ENCODE data around the gene HES3.
A peak's percentile ranks its signal among the peaks of the same experiment; 100 is the strongest.
"Not testable (repeated sequence)": the region's sequence is repeated elsewhere in the genome, so short reads cannot be mapped to it uniquely, and the experiment has no call there.

Gene HES3

DNA sequence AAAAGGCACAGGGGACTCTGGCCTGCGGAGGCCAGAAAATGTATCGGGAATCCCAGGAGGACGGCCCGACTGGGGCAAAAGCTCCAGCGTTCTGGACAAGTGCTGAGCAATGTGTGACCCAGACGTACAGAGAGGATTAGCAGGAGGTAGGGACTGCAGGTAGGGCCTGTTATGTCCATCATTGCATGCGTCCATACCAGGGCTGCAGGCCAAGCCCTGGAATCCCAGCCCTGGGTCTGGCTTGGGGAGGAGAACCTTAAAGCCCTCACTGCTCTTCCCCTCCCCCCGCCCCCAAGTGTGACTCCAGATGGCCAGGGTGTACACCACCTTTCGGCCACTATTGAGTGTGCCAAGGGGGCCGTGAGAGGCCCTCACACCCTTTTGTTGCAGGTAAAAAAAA lies 36.1 kb upstream of the HES3 start:
- peaks cover 41% of the 10 kb centered on the region for H3K27me3 ChIP-seq (ENCODE audit: control insufficient read depth, insufficient read depth, low read length)
- peaks cover 13% of the 10 kb centered on the region for H3K4me1 ChIP-seq (ENCODE audit: control insufficient read depth, insufficient read depth, low read length)
- H3K9ac ChIP-seq (ENCODE audit: low read length), result no peak overlapping the region
- 0 out of 2 replicates have a peak, but pooled peaks cover 2% of the 10 kb centered on the region for H3K36me3 ChIP-seq (ENCODE audit: control insufficient read depth, insufficient read depth, low read length)
- H3K4me3 ChIP-seq (ENCODE audit: low read depth, low read length), result no peak overlapping the region
- no peaks in the 10 kb centered on the region for H3K9me3 ChIP-seq (ENCODE audit: control insufficient read depth, insufficient read depth, low read depth, low read length)
- H3K27ac ChIP-seq (ENCODE audit: low read depth, low read length), result no peak overlapping the region

DNA sequence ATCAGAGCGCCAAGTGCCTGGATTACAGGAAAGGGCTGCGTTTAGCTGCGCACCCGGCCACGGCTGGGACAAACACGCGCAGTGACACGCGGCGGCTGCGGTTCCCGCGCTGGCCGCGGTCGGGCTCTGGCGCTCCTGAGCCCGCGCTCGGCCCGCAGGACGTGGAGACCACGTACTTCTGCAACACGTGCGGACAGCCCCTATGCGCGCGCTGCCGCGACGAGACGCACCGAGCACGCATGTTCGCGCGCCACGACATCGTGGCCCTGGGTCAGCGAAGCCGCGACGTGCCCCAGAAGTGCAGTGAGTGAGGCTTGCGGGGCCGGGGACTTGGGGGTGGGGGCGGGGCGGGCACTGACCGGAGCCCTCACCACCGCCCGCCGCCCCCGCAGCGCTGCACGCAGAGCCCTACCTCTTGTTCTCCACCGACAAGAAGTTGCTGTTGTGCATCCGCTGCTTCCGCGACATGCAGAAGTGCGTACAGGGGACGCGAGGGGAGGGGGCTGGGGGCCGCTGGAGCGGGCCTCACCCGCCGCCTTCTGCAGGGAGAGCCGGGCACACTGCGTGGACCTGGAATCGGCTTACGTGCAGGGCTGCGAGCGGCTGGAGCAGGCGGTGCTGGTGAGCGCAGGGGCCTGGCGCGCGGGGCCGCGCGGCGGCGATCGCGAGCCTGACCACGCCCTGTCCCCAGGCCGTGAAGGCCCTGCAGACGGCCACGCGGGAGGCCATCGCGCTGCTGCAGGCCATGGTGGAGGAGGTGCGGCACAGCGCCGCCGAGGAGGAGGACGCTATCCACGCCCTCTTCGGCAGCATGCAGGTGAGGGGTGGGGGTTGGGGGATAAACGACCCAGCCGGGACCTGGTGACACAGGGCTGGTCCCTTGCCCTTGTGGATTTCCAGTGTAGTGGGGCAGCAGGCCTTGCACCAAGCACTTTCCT lies 35.0 kb upstream of the HES3 start:
- no peaks in the 10 kb centered on the region for H3K9me3 ChIP-seq (ENCODE audit: control insufficient read depth, insufficient read depth, low read depth, low read length)
- peak overlapping the region; percentile 32 for H3K9ac ChIP-seq (ENCODE audit: low read length)
- H3K4me3 ChIP-seq (ENCODE audit: low read depth, low read length), result peak overlapping the region; percentile 54
- H3K27ac ChIP-seq (ENCODE audit: low read depth, low read length), result no peak overlapping the region
- H3K27me3 ChIP-seq (ENCODE audit: control insufficient read depth, insufficient read depth, low read length), result peaks cover 43% of the 10 kb centered on the region
- H3K36me3 ChIP-seq (ENCODE audit: control insufficient read depth, insufficient read depth, low read length), result 0 out of 2 replicates have a peak, but pooled peaks cover 2% of the 10 kb centered on the region
- H3K4me1 ChIP-seq (ENCODE audit: control insufficient read depth, insufficient read depth, low read length), result peaks cover 13% of the 10 kb centered on the region

- Histone ChIP-seq H3K27me3 (ENCODE audit: control insufficient read depth, insufficient read depth, low read length) (peaks cover 43% of the 10 kb centered on the region), H3K36me3 (ENCODE audit: control insufficient read depth, insufficient read depth, low read length) (0 out of 2 replicates have a peak, but pooled peaks cover 2% of the 10 kb centered on the region), H3K4me3 (ENCODE audit: low read depth, low read length) (peak overlapping the region; percentile 54), H3K27ac (ENCODE audit: low read depth, low read length) (no peak overlapping the region), H3K9me3 (ENCODE audit: control insufficient read depth, insufficient read depth, low read depth, low read length) (no peaks in the 10 kb centered on the region), H3K4me1 (ENCODE audit: control insufficient read depth, insufficient read depth, low read length) (peaks cover 13% of the 10 kb centered on the region), H3K9ac (ENCODE audit: low read length) (peak overlapping the region; percentile 32)
These were observed 34.1 kb upstream of the HES3 start for GRCh38 chr1:6209661-6210580.

DNA sequence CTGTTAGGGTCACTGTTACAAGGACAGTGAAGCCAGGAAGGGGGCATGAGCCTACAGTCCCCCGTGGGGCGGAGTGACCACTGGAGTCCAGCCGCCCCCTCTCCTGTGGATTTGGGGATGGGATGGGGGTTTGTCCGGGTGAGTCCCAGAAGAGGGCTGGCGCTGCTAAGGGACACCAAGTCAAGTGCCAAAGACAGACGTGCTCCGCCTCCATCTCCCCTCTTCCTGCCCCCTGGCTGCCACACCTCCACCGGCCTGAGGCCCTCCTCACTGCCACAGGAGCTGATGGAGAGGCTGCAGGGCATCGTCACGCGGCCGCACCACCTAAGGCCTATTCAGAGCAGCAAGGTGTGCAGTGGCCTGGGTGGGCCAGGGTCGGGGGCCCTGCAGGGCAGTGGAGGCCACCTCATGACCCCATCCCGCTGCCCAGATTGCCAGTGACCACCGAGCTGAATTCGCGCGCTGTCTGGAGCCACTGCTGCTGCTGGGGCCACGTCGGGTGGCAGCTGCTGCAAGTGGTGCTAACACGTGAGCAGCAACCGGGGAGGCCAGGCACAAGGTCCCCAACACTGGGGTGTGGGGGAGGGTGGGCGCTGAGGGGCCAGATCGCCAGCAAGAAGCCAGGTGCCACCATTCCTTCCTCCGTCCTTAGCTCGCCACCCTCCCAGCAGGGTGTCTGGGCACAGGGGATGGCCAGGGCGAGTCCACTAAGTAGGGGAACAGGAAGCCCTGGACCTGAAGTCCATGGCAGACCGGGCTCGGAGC lies 33.2 kb upstream of the HES3 start:
- Histone ChIP-seq H3K27me3 (ENCODE audit: control insufficient read depth, insufficient read depth, low read length) (peaks cover 40% of the 10 kb centered on the region), H3K9me3 (ENCODE audit: control insufficient read depth, insufficient read depth, low read depth, low read length) (no peaks in the 10 kb centered on the region), H3K4me1 (ENCODE audit: control insufficient read depth, insufficient read depth, low read length) (peaks cover 13% of the 10 kb centered on the region), H3K27ac (ENCODE audit: low read depth, low read length) (no peak overlapping the region), H3K9ac (ENCODE audit: low read length) (no peak overlapping the region), H3K36me3 (ENCODE audit: control insufficient read depth, insufficient read depth, low read length) (0 out of 2 replicates have a peak, but pooled peaks cover 2% of the 10 kb centered on the region), H3K4me3 (ENCODE audit: low read depth, low read length) (no peak overlapping the region)

GRCh38 chr1:6211731-6212130 lies 32.2 kb upstream of the HES3 start:
- Histone ChIP-seq H3K36me3 (ENCODE audit: control insufficient read depth, insufficient read depth, low read length) (peaks cover 2% of the 10 kb centered on the region; the same call in 1 of the 2 replicates), H3K27ac (ENCODE audit: low read depth, low read length) (no peak overlapping the region), H3K4me1 (ENCODE audit: control insufficient read depth, insufficient read depth, low read length) (peaks cover 13% of the 10 kb centered on the region), H3K27me3 (ENCODE audit: control insufficient read depth, insufficient read depth, low read length) (peaks cover 30% of the 10 kb centered on the region), H3K4me3 (ENCODE audit: low read depth, low read length) (no peak overlapping the region), H3K9me3 (ENCODE audit: control insufficient read depth, insufficient read depth, low read depth, low read length) (no peaks in the 10 kb centered on the region), H3K9ac (ENCODE audit: low read length) (no peak overlapping the region)

- no peaks in the 10 kb centered on the region for H3K9me3 ChIP-seq (ENCODE audit: control insufficient read depth, insufficient read depth, low read depth, low read length)
- peaks cover 12% of the 10 kb centered on the region for H3K4me1 ChIP-seq (ENCODE audit: control insufficient read depth, insufficient read depth, low read length)
- peaks cover 2% of the 10 kb centered on the region; the same call in 1 of the 2 replicates for H3K36me3 ChIP-seq (ENCODE audit: control insufficient read depth, insufficient read depth, low read length)
- no peak overlapping the region for H3K4me3 ChIP-seq (ENCODE audit: low read depth, low read length)
- H3K9ac ChIP-seq (ENCODE audit: low read length), result no peak overlapping the region
- H3K27ac ChIP-seq (ENCODE audit: low read depth, low read length), result no peak overlapping the region
- peaks cover 24% of the 10 kb centered on the region for H3K27me3 ChIP-seq (ENCODE audit: control insufficient read depth, insufficient read depth, low read length)
These were observed 31.6 kb upstream of the HES3 start for GRCh38 chr1:6212193-6212959.

DNA sequence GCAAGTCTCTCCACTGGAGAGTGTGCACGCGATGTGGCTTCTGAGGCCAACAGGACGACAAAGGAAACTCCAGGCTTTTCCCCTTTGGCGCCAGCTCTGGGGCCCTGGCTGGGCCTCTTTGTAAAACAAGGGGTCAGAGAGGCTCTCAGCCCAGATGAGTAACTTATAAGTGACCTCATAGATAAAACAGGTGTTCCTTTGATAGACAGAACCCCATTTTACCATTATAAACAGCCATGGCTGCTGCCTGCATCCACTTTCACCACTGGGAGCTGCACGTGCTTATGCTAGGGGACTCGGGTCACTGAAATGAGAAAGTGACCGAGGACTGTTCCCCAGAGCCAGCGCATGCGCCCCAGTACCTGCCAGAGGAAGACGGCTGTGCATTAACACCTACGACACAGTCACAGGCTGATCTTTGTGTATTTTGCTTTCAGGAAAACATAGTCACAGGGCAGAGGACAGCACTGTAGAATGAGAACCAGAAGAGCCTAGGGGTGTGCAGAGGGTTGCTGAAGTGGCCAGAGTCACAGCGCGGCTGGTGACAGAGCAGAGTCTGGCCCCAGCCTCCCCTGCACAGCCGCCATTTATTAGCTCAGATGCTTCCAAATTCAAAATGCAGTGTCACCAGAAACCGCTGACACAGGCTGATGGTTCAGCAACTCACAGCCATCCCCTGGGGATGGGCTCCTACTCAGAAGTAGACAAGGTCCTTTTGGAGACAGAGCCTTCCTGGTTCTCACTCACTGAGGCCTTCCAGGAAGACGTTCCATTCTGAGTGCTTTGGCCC lies 25.4 kb upstream of the HES3 start:
- 0 out of 2 replicates have a peak, but pooled peaks cover under 1% of the 10 kb centered on the region for H3K27me3 ChIP-seq (ENCODE audit: control insufficient read depth, insufficient read depth, low read length)
- H3K4me3 ChIP-seq (ENCODE audit: low read depth, low read length), result no peak overlapping the region
- no peak overlapping the region for H3K9ac ChIP-seq (ENCODE audit: low read length)
- H3K36me3 ChIP-seq (ENCODE audit: control insufficient read depth, insufficient read depth, low read length), result peaks cover 25% of the 10 kb centered on the region
- no peaks in the 10 kb centered on the region for H3K9me3 ChIP-seq (ENCODE audit: control insufficient read depth, insufficient read depth, low read depth, low read length)
- no peaks in the 10 kb centered on the region for H3K4me1 ChIP-seq (ENCODE audit: control insufficient read depth, insufficient read depth, low read length)
- no peak overlapping the region for H3K27ac ChIP-seq (ENCODE audit: low read depth, low read length)

- not testable (repeated sequence) for H3K9me3 ChIP-seq (ENCODE audit: control insufficient read depth, insufficient read depth, low read depth, low read length); H3K4me3 ChIP-seq (ENCODE audit: low read depth, low read length); H3K27ac ChIP-seq (ENCODE audit: low read depth, low read length); H3K9ac ChIP-seq (ENCODE audit: low read length); H3K4me1 ChIP-seq (ENCODE audit: control insufficient read depth, insufficient read depth, low read length); H3K27me3 ChIP-seq (ENCODE audit: control insufficient read depth, insufficient read depth, low read length)
- H3K36me3 ChIP-seq (ENCODE audit: control insufficient read depth, insufficient read depth, low read length), result peaks cover 36% of the 10 kb centered on the region
These were observed 24.3 kb upstream of the HES3 start for GRCh38 chr1:6219641-6220040.

GRCh38 chr1:6220236-6220635 lies 23.7 kb upstream of the HES3 start:
- H3K4me1 ChIP-seq (ENCODE audit: control insufficient read depth, insufficient read depth, low read length), result no peaks in the 10 kb centered on the region
- no peaks in the 10 kb centered on the region for H3K9me3 ChIP-seq (ENCODE audit: control insufficient read depth, insufficient read depth, low read depth, low read length)
- no peak overlapping the region for H3K9ac ChIP-seq (ENCODE audit: low read length)
- no peak overlapping the region for H3K4me3 ChIP-seq (ENCODE audit: low read depth, low read length)
- peaks cover 42% of the 10 kb centered on the region for H3K36me3 ChIP-seq (ENCODE audit: control insufficient read depth, insufficient read depth, low read length)
- no peak overlapping the region for H3K27ac ChIP-seq (ENCODE audit: low read depth, low read length)
- H3K27me3 ChIP-seq (ENCODE audit: control insufficient read depth, insufficient read depth, low read length), result no peaks in the 10 kb centered on the region
